Stimulated activated CD4-positive, alpha-beta T cell treated with anti-CD3 and anti-CD28 coated beads, Interleukin-1b, Interleukin-23, amount 100 ng/mL, for 4 hours (primary cell): ENCODE results near the gene RRAD.
"Not testable (repeated sequence)": the region's sequence is repeated elsewhere in the genome, so short reads cannot be mapped to it uniquely, and the experiment has no call there.

Experiments
- DNase-seq, 2 donors: peaks; one replicate each; pipeline ENCODE4 v3.0.0-alpha.2; 2020; ENCODE audit warnings: low read depth in 2 of 2

The RRAD gene

GRCh38 chr16:66925322-66925840, at the start of gene RRAD:
Gene RRAD (minus strand): TSS chr16:66925535. CDS start chr16:66925179, 356 bp downstream.
- peak in 1 of 2 donors; percentile 31 for DNase-seq

- DNase-seq: peak; percentile 15 to 25
Measured at GRCh38 chr16:66974932-66975246, 49.6 kb upstream of the RRAD start.

GRCh38 chr16:66974156-66974931, 49.0 kb upstream of the RRAD start:
- not testable (repeated sequence) for DNase-seq

GRCh38 chr16:66973716-66974115, 48.4 kb upstream of the RRAD start:
- no peak for DNase-seq

GRCh38 chr16:66972983-66973382, 47.6 kb upstream of the RRAD start:
- no peak for DNase-seq

GRCh38 chr16:66970775-66971720, 45.7 kb upstream of the RRAD start:
- DNase-seq: no peak

- no peak for DNase-seq
Measured at GRCh38 chr16:66968847-66969246, 43.5 kb upstream of the RRAD start.

- DNase-seq: no peak
Measured at GRCh38 chr16:66964049-66964448, 38.7 kb upstream of the RRAD start.

GRCh38 chr16:66961914-66962313, 36.6 kb upstream of the RRAD start:
- DNase-seq: no peak

- DNase-seq: peak; percentile 37 to 58
Measured at GRCh38 chr16:66961065-66961744, 35.9 kb upstream of the RRAD start, which contains the start of gene CES3. Gene CES3 (plus strand): TSS chr16:66961266. CDS start chr16:66961308, 42 bp downstream.

- no peak for DNase-seq
Measured at GRCh38 chr16:66960270-66960669, 34.9 kb upstream of the RRAD start.

- DNase-seq: no peak
Measured at GRCh38 chr16:66959704-66960161, 34.4 kb upstream of the RRAD start.

- no peak for DNase-seq
Measured at GRCh38 chr16:66958857-66959703, 33.7 kb upstream of the RRAD start.

- not testable (repeated sequence) for DNase-seq
Measured at GRCh38 chr16:66956154-66956457, 30.8 kb upstream of the RRAD start.

- not testable (repeated sequence) for DNase-seq
Measured at GRCh38 chr16:66955363-66956153, 30.2 kb upstream of the RRAD start.

- DNase-seq: peak; percentile 65 to 68
Measured at GRCh38 chr16:66954097-66954659, 28.8 kb upstream of the RRAD start.

GRCh38 chr16:66953462-66954096, 28.2 kb upstream of the RRAD start:
- DNase-seq: no peak

GRCh38 chr16:66952430-66953110, 27.2 kb upstream of the RRAD start:
- no peak for DNase-seq
